HepG2 (cell line): ENCODE results near the gene TRIM44. TPM values are rescaled to one million over a fixed set of nuclear protein-coding genes. Genes with fewer than 3 reads are reported as not detected.
A peak's percentile ranks its signal among the peaks of the same experiment; 100 is the strongest.

Experiments
- DNMT1 ChIP-seq: sonication (generic); formaldehyde crosslinking; IDR thresholded peaks from 2 replicates; pipeline ENCODE4 v1.5.1; 2020; ENCODE audit warnings: mild to moderate bottlenecking, missing genetic modification reagents
- DR1 ChIP-seq: sonication (generic); formaldehyde crosslinking; IDR thresholded peaks from 2 replicates; pipeline ENCODE4 v1.8.0; 2021; ENCODE audit warnings: mild to moderate bottlenecking, missing genetic modification reagents, inconsistent platforms
- FIP1L1 ChIP-seq: fragments of 200-400 bp; formaldehyde crosslinking; IDR thresholded peaks from 2 replicates; pipeline ENCODE4 v1.6.1; 2018; ENCODE audit warnings: low read depth, mild to moderate bottlenecking, low read length, moderate library complexity, borderline replicate concordance; ENCODE audit not compliant: insufficient read depth
- HDAC6 ChIP-seq: fragments of 200-600 bp; sonication (generic); IDR thresholded peaks from 2 replicates; pipeline ENCODE4 v1.7.0; 2017; ENCODE audit warnings: mild to moderate bottlenecking, antibody characterized with exemption, low read length, low read depth
- MEIS1 ChIP-seq: sonication (generic); formaldehyde crosslinking; IDR thresholded peaks from 2 replicates; pipeline ENCODE4 v1.9.0; 2021; ENCODE audit warnings: mild to moderate bottlenecking, missing genetic modification reagents, moderate library complexity, borderline replicate concordance
- NFE2L1 ChIP-seq: sonication (generic); formaldehyde crosslinking; IDR thresholded peaks from 2 replicates; pipeline ENCODE4 v1.4.0; 2020; ENCODE audit warnings: missing genetic modification reagents, mild to moderate bottlenecking, borderline replicate concordance
- NFIB ChIP-seq: sonication (generic); formaldehyde crosslinking; IDR thresholded peaks from 2 replicates; pipeline ENCODE4 v1.9.0; 2021; ENCODE audit warnings: missing genetic modification reagents, mild to moderate bottlenecking, borderline replicate concordance
- POLR2A ChIP-seq, 2 experiments: IDR thresholded peaks; 2 replicates each; pipeline ENCODE4 v1.6.1; 2011; ENCODE audit warnings: low read depth in 2 of 2, low read length in 2 of 2, mild to moderate bottlenecking in 1 of 2, moderate library complexity in 1 of 2; ENCODE audit not compliant: insufficient read depth in 1 of 2
- RORA ChIP-seq: sonication (generic); formaldehyde crosslinking; IDR thresholded peaks from 2 replicates; pipeline ENCODE4 v1.5.0; 2020; ENCODE audit warnings: mild to moderate bottlenecking, missing genetic modification reagents, moderate library complexity
- SKIL ChIP-seq: sonication (generic); formaldehyde crosslinking; IDR thresholded peaks from 2 replicates; pipeline ENCODE4 v1.8.0; 2022; ENCODE audit warnings: missing genetic modification reagents, mild to moderate bottlenecking, moderate library complexity, borderline replicate concordance
- SSRP1 ChIP-seq: IDR thresholded peaks from 2 replicates; pipeline ENCODE4 v1.6.1; 2016; ENCODE audit warnings: control low read depth
- TCF7L2 ChIP-seq: IDR thresholded peaks from 2 replicates; pipeline ENCODE4 v1.6.1; 2011; ENCODE audit warnings: mild to moderate bottlenecking, low read depth, low read length, moderate library complexity
- TMF1 ChIP-seq: sonication (generic); formaldehyde crosslinking; IDR thresholded peaks from 2 replicates; pipeline ENCODE4 v1.8.1; 2022; ENCODE audit warnings: low read depth, missing genetic modification reagents
- ZBTB20 ChIP-seq: sonication (generic); formaldehyde crosslinking; IDR thresholded peaks from 2 replicates; pipeline ENCODE4 v1.8.1; 2023; ENCODE audit warnings: missing genetic modification reagents, low read depth, mild to moderate bottlenecking, borderline replicate concordance
- ZBTB7B ChIP-seq: sonication (generic); formaldehyde crosslinking; IDR thresholded peaks from 2 replicates; pipeline ENCODE4 v1.4.0; 2020; ENCODE audit warnings: missing genetic modification reagents
- ZNF251 ChIP-seq: sonication (generic); formaldehyde crosslinking; IDR thresholded peaks from 2 replicates; pipeline ENCODE4 v1.9.0; 2021; ENCODE audit warnings: mild to moderate bottlenecking, missing genetic modification reagents
- ZNF343 ChIP-seq: sonication (generic); formaldehyde crosslinking; IDR thresholded peaks from 2 replicates; pipeline ENCODE4 v1.4.0; 2020; ENCODE audit warnings: mild to moderate bottlenecking, missing genetic modification reagents
- ZNF598 ChIP-seq: sonication (generic); formaldehyde crosslinking; IDR thresholded peaks from 2 replicates; pipeline ENCODE4 v1.5.1; 2020; ENCODE audit warnings: mild to moderate bottlenecking, missing genetic modification reagents, borderline replicate concordance
- ZNF616 ChIP-seq: sonication (generic); formaldehyde crosslinking; IDR thresholded peaks from 2 replicates; pipeline ENCODE4 v1.5.0; 2020; ENCODE audit warnings: low read depth, mild to moderate bottlenecking, missing genetic modification reagents
- ZNF639 ChIP-seq: conservative IDR thresholded peaks from 2 replicates; pipeline ENCODE4 v1.6.1; 2018; ENCODE audit warnings: missing genetic modification reagents
- ZNF709 ChIP-seq: sonication (generic); formaldehyde crosslinking; IDR thresholded peaks from 2 replicates; pipeline ENCODE4 v1.5.0; 2020; ENCODE audit warnings: mild to moderate bottlenecking, missing genetic modification reagents
- ZNF788 ChIP-seq: sonication (generic); formaldehyde crosslinking; IDR thresholded peaks from 2 replicates; pipeline ENCODE4 v1.5.0; 2020; ENCODE audit warnings: mild to moderate bottlenecking, missing genetic modification reagents, borderline replicate concordance
- ZSCAN31 ChIP-seq: sonication (generic); formaldehyde crosslinking; IDR thresholded peaks from 2 replicates; pipeline ENCODE4 v1.5.0; 2020; ENCODE audit warnings: low read depth, mild to moderate bottlenecking, missing genetic modification reagents
- polyA plus RNA-seq, 8 experiments: library from polyadenylated mRNA; depleted of rRNA in 3 of 8; stranded (reverse) in 7 of 8; unstranded in 1 of 8; fragments of >200 nt; fragmentation: Illumina TruSeq in 4 of 8; extraction: Trizol in 4 of 8; gene quantifications; 2 replicates each; pipeline versions ENCODE4 v1.2.1 to v1.2.3, GENCODE V29; 2011 to 2016; ENCODE audit warnings: low read depth in 4 of 8, missing spikeins in 1 of 8, mixed read lengths in 1 of 8; ENCODE audit not compliant: insufficient read depth in 1 of 8
- total RNA-seq, 5 experiments: library from RNA; depleted of rRNA; stranded (reverse); fragments of >200 nt; fragmentation: Illumina TruSeq; extraction: Trizol; gene quantifications; 2 replicates each; pipeline ENCODE4 v1.2.3, GENCODE V29; 2016; ENCODE audit warnings: low read depth in 1 of 5
- TF ChIP-seq, protein P1 (sequence below): sonication (generic); formaldehyde crosslinking; IDR thresholded peaks from 2 replicates; pipeline ENCODE4 v1.5.0; 2020; ENCODE audit warnings: mild to moderate bottlenecking, missing genetic modification reagents, borderline replicate concordance

The TRIM44 gene
- total and polyA plus RNA-seq, 2 of the 13 experiments (the other 11 are each of a cell fraction or from before 2014, with no cell fraction given), result 22.7 to 50.3 TPM

DNA sequence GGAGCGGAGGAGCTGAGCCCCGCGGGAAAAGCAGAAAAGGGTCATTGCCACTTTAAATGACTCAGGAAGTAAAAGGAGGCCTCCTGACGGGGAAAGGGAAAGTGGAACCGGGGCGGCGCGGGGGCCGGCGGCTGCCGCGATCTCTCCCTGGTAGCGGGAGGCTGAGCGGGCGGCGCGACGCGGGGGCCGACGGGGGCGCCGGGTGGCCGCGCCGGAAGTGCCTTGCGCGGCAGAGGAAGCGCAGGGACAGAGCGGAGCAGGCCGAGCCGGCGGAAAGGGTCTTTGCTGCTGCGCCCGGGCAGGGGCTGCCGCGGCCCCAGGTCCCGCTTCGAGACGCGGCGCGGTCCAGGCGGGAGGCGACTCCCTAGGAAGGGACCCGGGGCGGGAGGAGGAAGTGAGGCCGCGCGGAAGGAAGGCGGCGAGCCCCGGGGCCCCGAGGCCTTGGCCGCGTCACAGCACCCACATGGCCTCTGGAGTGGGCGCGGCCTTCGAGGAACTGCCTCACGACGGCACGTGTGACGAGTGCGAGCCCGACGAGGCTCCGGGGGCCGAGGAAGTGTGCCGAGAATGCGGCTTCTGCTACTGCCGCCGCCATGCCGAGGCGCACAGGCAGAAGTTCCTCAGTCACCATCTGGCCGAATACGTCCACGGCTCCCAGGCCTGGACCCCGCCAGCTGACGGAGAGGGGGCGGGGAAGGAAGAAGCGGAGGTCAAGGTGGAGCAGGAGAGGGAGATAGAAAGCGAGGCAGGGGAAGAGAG is at the start of gene TRIM44 (continued):
- TF ChIP-seq HDAC6, result no peak
- TF ChIP-seq, protein P1, sequence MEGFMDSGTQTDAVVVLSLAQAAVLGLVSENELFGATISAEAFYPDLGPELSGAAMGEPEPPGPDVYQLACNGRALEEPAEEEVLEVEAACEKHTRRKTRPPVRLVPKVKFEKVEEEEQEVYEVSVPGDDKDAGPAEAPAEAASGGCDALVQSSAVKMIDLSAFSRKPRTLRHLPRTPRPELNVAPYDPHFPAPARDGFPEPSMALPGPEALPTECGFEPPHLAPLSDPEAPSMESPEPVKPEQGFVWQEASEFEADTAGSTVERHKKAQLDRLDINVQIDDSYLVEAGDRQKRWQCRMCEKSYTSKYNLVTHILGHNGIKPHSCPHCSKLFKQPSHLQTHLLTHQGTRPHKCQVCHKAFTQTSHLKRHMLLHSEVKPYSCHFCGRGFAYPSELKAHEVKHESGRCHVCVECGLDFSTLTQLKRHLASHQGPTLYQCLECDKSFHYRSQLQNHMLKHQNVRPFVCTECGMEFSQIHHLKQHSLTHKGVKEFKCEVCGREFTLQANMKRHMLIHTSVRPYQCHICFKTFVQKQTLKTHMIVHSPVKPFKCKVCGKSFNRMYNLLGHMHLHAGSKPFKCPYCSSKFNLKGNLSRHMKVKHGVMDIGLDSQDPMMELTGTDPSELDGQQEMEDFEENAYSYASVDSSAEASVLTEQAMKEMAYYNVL (CRISPR knock-in tag), result no peak; the same call in 1 of the 2 replicates
- TF ChIP-seq SSRP1 (CRISPR knock-in tag), result no peak
- TF ChIP-seq RORA, result 0 out of 2 replicates have a peak, but pooled peaks have one; percentile 5
- TF ChIP-seq ZNF598 (CRISPR knock-in tag), result peak; percentile 63; the same call in 1 of the 2 replicates
- peak; percentile 96; the same call in 1 of the 2 replicates for TF ChIP-seq NFIB (CRISPR knock-in tag)
- TF ChIP-seq ZNF251 (CRISPR knock-in tag), result peak; percentile 98
- peak; percentile 84; the same call in 1 of the 2 replicates for TF ChIP-seq ZBTB20
- TF ChIP-seq ZSCAN31 (CRISPR knock-in tag), result peak; percentile 91
- peak; percentile 90; the same call in 1 of the 2 replicates for TF ChIP-seq DNMT1 (CRISPR knock-in tag)
- peak; percentile 88; the same call in 1 of the 2 replicates for TF ChIP-seq MEIS1 (CRISPR knock-in tag)
- TF ChIP-seq NFE2L1, result peak; percentile 97
- TF ChIP-seq DR1 (CRISPR knock-in tag), result peak; percentile 76
- peak; percentile 99 for TF ChIP-seq TMF1 (CRISPR knock-in tag)
- peak; percentile 81 for TF ChIP-seq SKIL
- TF ChIP-seq TCF7L2, result no peak
- TF ChIP-seq FIP1L1, result no peak
- peak; percentile 76; the same call in 1 of the 2 replicates for TF ChIP-seq ZBTB7B (CRISPR knock-in tag)
- TF ChIP-seq ZNF343 (CRISPR knock-in tag), result peak; percentile 98
- peak; percentile 99 for TF ChIP-seq ZNF709 (CRISPR knock-in tag)
- no peak for TF ChIP-seq ZNF788 (CRISPR knock-in tag)
- TF ChIP-seq ZNF616 (CRISPR knock-in tag), result peak; percentile 98
- peak in 1 of 2 experiments; percentile 60; a peak in 3 of 4 replicates for TF ChIP-seq POLR2A (IDR thresholded peaks at IDR 0.05; ENCODE audit: insufficient read depth in 1 of 2, low read depth in 2 of 2, low read length in 2 of 2)
- TF ChIP-seq ZNF639 (CRISPR knock-in tag), result peak; percentile 62
